NCI-H2081 (cell line): ENCODE data around the gene SLC7A8.

ENCODE experiments used
- DNase-seq, 2 experiments: peaks; one replicate each; lab custom pipeline; 2025; lab: John Stamatoyannopoulos, UW

The SLC7A8 gene

GRCh38 chr14:23094666-23095195, 88.7 kb downstream of the SLC7A8 start, which contains the start of gene ACIN1:
ACIN1 (minus strand) TSS chr14:23095136; CDS start chr14:23095112, 24 bp downstream.
- DNase-seq = no peak

- DNase-seq = no peak
Measured at GRCh38 chr14:23093991-23094665, 89.3 kb downstream of the SLC7A8 start.

DNA sequence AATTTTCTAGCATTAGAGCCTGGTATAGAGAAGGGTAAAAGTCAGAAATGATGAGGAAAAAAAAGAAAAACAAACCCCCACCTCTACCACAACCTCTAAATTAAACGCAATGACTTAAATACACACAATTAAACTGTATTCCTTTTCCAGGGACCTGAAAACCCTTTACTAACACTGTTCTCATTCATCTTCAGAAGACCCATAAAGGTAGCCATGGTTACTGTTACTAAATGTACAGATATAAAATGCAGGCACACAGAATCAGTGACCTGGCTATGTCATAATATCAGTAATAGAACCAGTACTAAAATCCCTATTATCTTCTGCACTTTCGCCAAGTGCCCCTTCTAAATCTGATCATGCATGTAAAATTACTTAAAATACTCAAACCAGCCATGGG, 89.9 kb downstream of the SLC7A8 start:
- no peak for DNase-seq

- DNase-seq = no peak
Measured at GRCh38 chr14:23093104-23093503, 90.4 kb downstream of the SLC7A8 start.

GRCh38 chr14:23091294-23092225, 91.9 kb downstream of the SLC7A8 start:
- no peak for DNase-seq

DNA sequence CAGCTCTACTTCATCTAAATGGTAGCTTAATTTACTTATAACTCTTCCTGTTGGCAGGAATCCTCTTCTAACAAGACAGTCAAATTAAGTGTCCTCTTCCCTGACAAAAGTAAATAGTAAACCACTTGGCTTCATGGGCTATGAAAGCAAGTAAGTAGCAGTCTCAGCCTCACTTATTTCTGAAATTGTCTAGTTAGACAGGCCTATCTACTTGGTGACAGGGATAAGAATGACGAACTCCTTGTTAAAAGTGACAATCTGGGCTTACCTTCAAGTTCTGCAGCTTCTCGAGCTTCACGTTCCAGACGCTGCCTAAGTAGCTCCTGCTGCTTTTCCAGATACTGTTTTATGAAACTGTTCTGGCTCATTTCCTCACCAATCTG, 93.2 kb downstream of the SLC7A8 start:
- DNase-seq = no peak

- DNase-seq = no peak
Measured at GRCh38 chr14:23089498-23090253, 93.8 kb downstream of the SLC7A8 start.

DNA sequence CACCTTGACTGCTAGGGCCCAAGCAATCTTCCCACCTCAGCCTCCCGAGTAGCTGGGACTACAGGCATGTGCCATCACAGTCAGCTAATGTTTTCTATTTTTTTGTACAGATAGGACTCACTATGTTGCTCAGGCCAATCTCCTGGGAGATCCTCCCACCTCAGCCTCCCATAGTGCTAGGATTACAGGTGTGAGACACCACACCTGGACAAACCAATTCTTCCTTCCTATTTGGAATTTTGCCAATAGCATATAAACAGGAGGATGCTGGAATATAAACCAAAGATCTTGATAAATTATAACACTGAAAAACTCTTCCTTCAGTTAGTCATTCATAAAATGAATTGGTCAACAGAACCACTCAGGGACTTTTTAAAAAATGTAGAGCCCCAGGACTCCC, 96.9 kb downstream of the SLC7A8 start:
- no peak for DNase-seq

DNA sequence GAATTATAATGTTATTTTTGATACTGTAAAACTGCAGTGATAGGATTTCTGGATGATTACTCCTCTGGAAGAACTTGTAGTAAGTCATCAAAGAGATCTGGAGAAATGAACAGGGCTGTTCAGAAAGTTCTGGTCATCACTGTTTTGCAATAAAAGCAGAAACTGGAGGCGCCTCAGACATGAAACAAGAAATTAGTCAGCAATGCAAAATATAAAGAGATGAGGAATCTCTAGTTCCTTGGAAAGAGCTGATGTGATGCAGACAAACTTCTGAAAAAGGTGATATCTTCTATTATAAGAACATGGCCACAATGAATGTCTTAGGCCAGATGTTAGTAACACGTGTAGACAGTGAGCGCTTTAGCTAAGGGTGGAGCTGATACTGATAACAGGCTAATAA, 98.0 kb downstream of the SLC7A8 start:
- DNase-seq = no peak

GRCh38 chr14:23080474-23080873, 103.0 kb downstream of the SLC7A8 start:
- no peak for DNase-seq

DNA sequence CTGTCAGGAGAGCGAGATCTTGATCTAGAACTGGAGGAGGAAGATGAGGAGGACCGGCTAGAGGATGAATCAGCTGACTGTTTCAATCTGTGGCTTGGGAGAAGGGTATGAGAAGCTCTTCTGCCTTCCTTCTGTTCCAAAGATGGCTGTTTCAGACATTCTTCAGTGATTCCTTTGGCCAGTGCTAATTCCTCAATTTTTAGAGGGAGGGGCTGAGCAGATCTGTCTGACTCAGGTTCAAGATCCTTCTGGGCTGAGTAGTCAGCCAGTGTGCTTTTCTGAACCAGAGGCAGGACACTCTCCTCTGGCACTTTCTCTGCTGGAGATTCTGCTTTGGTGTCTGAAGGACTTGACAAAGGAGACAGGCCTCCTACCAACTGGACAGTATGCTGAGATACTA, 103.7 kb downstream of the SLC7A8 start:
- no peak for DNase-seq

- DNase-seq = no peak
Measured at GRCh38 chr14:23078692-23079116, 104.8 kb downstream of the SLC7A8 start.

GRCh38 chr14:23077962-23078361, 105.5 kb downstream of the SLC7A8 start:
- no peak for DNase-seq

GRCh38 chr14:23076785-23077408, 106.6 kb downstream of the SLC7A8 start:
- DNase-seq = no peak
